Stomach (tissue), 4 donors: ENCODE measurements around the gene GBE1.
"Not testable (repeated sequence)": the region's sequence is repeated elsewhere in the genome, so short reads cannot be mapped to it uniquely, and the experiment has no call there.

Experiments used
- EP300 ChIP-seq: sonication (generic); formaldehyde crosslinking; IDR thresholded peaks from one replicate; pipeline ENCODE4 v1.6.1; 2017; ENCODE audit warnings: antibody characterized with exemption
- POLR2A ChIP-seq, 4 donors: fragments of 450-650 bp; IDR thresholded peaks; one replicate each; pipeline ENCODE4 v1.6.1; 2016; ENCODE audit warnings: antibody characterized with exemption in 4 of 4, control low read depth in 2 of 4, mild to moderate bottlenecking in 1 of 4, moderate library complexity in 1 of 4
- POLR2AphosphoS5 ChIP-seq, 3 donors: sonication (generic); formaldehyde crosslinking; IDR thresholded peaks; one replicate each; pipeline ENCODE4 v1.6.1; 2016; ENCODE audit warnings: antibody characterized with exemption in 3 of 3
- TF ChIP-seq, protein P1 (sequence below), 7 experiments: fragments of 450-650 bp in 4 of 7; fragments of 200-600 bp in 3 of 7; sonication (generic) in 3 of 7; IDR thresholded peaks; one replicate each; pipeline ENCODE4 v1.5.1; 2016 to 2019; ENCODE audit warnings: antibody characterized with exemption in 7 of 7, control low read depth in 2 of 7, mild to moderate bottlenecking in 1 of 7

DNA sequence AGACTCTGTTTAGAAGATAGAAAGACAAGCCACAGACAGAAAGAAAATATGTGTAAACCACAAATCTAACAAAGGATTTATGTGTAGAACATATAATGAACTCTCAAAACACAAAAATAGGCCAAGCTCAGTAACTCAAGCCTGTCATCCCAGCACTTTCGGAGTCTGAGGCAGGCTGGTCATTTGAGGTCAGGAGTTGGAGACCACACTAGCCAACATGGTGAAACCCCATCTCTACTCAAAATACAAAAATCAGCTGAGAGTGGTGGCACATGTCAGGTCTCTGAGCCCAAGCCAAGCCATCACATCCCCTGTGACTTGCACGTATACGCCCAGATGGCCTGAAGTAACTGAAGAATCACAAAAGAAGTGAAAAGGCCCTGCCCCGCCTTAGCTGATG is 14.2 kb downstream of the GBE1 start:
- TF ChIP-seq POLR2AphosphoS5 (IDR thresholded peaks at IDR 0.05); POLR2A (IDR thresholded peaks at IDR 0.05); EP300: not testable (repeated sequence)
- TF ChIP-seq, protein P1, sequence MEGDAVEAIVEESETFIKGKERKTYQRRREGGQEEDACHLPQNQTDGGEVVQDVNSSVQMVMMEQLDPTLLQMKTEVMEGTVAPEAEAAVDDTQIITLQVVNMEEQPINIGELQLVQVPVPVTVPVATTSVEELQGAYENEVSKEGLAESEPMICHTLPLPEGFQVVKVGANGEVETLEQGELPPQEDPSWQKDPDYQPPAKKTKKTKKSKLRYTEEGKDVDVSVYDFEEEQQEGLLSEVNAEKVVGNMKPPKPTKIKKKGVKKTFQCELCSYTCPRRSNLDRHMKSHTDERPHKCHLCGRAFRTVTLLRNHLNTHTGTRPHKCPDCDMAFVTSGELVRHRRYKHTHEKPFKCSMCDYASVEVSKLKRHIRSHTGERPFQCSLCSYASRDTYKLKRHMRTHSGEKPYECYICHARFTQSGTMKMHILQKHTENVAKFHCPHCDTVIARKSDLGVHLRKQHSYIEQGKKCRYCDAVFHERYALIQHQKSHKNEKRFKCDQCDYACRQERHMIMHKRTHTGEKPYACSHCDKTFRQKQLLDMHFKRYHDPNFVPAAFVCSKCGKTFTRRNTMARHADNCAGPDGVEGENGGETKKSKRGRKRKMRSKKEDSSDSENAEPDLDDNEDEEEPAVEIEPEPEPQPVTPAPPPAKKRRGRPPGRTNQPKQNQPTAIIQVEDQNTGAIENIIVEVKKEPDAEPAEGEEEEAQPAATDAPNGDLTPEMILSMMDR (IDR thresholded peaks at IDR 0.05), result not testable (repeated sequence)
